ENCODE results near the gene KCTD2. TPM values are rescaled to one million over a fixed set of nuclear protein-coding genes. Genes with fewer than 3 reads are reported as not detected.

KCTD2 gene
- total and polyA plus RNA-seq, 9 of the 15 experiments (the other 6 are each of a cell fraction or from before 2014, with no cell fraction given) = 1.7 to 32.9 (median 15.8) TPM

GRCh38 chr17:75003957-75004355, 43.1 kb upstream of the KCTD2 start:
- no peak overlapping the region for H3K4me3 ChIP-seq
- ATAC-seq (no peak), DNase-seq (ENCODE audit: extremely low read depth in 1 of 4, low spot score in 3 of 4) (no peak), FAIRE-seq (no peak)
- WGBS (ENCODE audit: insufficient coverage, low coverage, missing lambda C conversion rate) = 76% methylated on average over 14 of the region's 19 CpGs
- no TSS peak for BruUV-seq (replicated peaks)
- no peaks in the 10 kb centered on the region for H3K79me2 ChIP-seq (ENCODE audit: control insufficient read depth, insufficient read depth, low read length)
- POLR2A ChIA-PET = interaction anchor here (0.6 to 7.2 kb wide), 7 partner anchors 8 to 592 kb away, joined by 3 to 56 read pairs (median 3); partner anchors contain the start of genes CDR2L and MRPL58
- TF ChIP-seq ZBTB33 (CRISPR knock-in tag; IDR thresholded peaks at IDR 0.05) (peak; percentile 49; the same call in 1 of the 2 replicates), E2F1 (CRISPR knock-in tag; IDR thresholded peaks at IDR 0.05) (no peak)
- no peak overlapping the region for H3K27ac ChIP-seq (ENCODE audit: extremely low read depth, low read depth, low read length)
- H3K9me1 ChIP-seq (ENCODE audit: control insufficient read depth, insufficient read depth, low read length) = peaks cover 3% of the 10 kb centered on the region
- intact Hi-C loops (cut with micrococcal nuclease) (loop anchor here (10.0 kb wide), 1 partner anchor 79 kb away; the partner anchor contains the start of genes OTOP2 and USH1G), in situ Hi-C loops (cut with MboI) (no loop called here)
- H3K36me3 ChIP-seq (ENCODE audit: control insufficient read depth, insufficient read depth, low read length) = peaks cover 24% of the 10 kb centered on the region; the same call in 1 of the 3 replicates
- H3K4me1 ChIP-seq (replicated peaks in 1 of 2; ENCODE audit: control insufficient read depth in 2 of 2, insufficient read depth in 2 of 2, low read length in 2 of 2) = peaks cover 8 to 25% of the 10 kb centered on the region in 2 experiments; a peak in 4 of 5 replicates
- no peak overlapping the region for H3K9ac ChIP-seq (ENCODE audit: insufficient read depth in 1 of 2, low read depth in 2 of 2, low read length in 2 of 2)
- no peak overlapping the region for H2AFZ ChIP-seq (ENCODE audit: low read depth, low read length)
- no peaks in the 10 kb centered on the region for H3K27me3 ChIP-seq (ENCODE audit: control insufficient read depth in 2 of 2, insufficient read depth in 2 of 2, low read length in 2 of 2)
- H3K9me3 ChIP-seq (replicated peaks; ENCODE audit: control insufficient read depth, insufficient read depth, low read depth, low read length) = no peaks in the 10 kb centered on the region
- H4K20me1 ChIP-seq (replicated peaks; ENCODE audit: control insufficient read depth, insufficient read depth, low read length) = no peaks in the 10 kb centered on the region
- no peak overlapping the region for H3K4me2 ChIP-seq (ENCODE audit: insufficient read depth, low read length)
- CTCF ChIA-PET (ENCODE audit: low intra/inter-chr PET ratio) = no interaction called here
